Lower lobe of right lung (tissue), 2 donors: ENCODE results near the gene PHLDA3. TPM values are rescaled to one million over a fixed set of nuclear protein-coding genes. Genes with fewer than 3 reads are reported as not detected.

Source experiments
- ATAC-seq, 2 donors: fragments of 200-7000 bp; cut with Tn5 transposase; one replicate each; pipeline ENCODE4 v1.9.1; 2020 to 2022; ENCODE audit warnings: mild to moderate bottlenecking in 2 of 2, moderate library complexity in 2 of 2
- DNase-seq: peaks from one replicate; pipeline ENCODE4 v3.0.0-alpha.2; 2020
- H3K27ac ChIP-seq: fragments of 200-600 bp; one replicate; pipeline ENCODE4 v1.8.0; 2022
- H3K27me3 ChIP-seq: fragments of 200-600 bp; one replicate; pipeline ENCODE4 v1.8.0; 2022; ENCODE audit warnings: low read depth
- H3K36me3 ChIP-seq: fragments of 200-600 bp; one replicate; pipeline ENCODE4 v1.8.0; 2022; ENCODE audit warnings: mild to moderate bottlenecking
- H3K4me1 ChIP-seq: fragments of 200-600 bp; one replicate; pipeline ENCODE4 v1.8.0; 2022
- H3K4me3 ChIP-seq: fragments of 200-600 bp; one replicate; pipeline ENCODE4 v1.8.0; 2022; ENCODE audit warnings: mild to moderate bottlenecking
- H3K9me3 ChIP-seq: fragments of 200-600 bp; one replicate; pipeline ENCODE4 v1.8.0; 2022
- intact Hi-C: fragments of 100-400 bp; cut with DNase I; formaldehyde crosslinking; loops from one replicate; pipeline ENCODE4 v1.11.0; 2022
- total RNA-seq: library from RNA; stranded (reverse); fragmentation: NEBNext Ultra II Directional; extraction: Animal tissue kit (Norgen Biotek cat#: 25700); gene quantifications from one replicate; pipeline ENCODE4 v1.2.1, GENCODE V29; 2021
- TF ChIP-seq, protein P1 (sequence below): fragments of 200-600 bp; IDR thresholded peaks from one replicate; pipeline ENCODE4 v1.8.0; 2022; ENCODE audit warnings: antibody characterized with exemption, mild to moderate bottlenecking
- donor health status: DM: no; HTN: yes; CAD: no; lungs with severe emphysema.

PHLDA3 gene
- total RNA-seq, 1 donor from 2014 or later = 97.1 TPM

GRCh38 chr1:201488830-201489589 lies 20.0 kb upstream of the PHLDA3 start:
- Histone ChIP-seq H3K27ac (peak overlapping the region; percentile 62), H3K9me3 (no peaks in the 10 kb centered on the region), H3K4me1 (peaks cover 67% of the 10 kb centered on the region), H3K36me3 (peaks cover 65% of the 10 kb centered on the region), H3K4me3 (no peak overlapping the region), H3K27me3 (no peaks in the 10 kb centered on the region)
- DNase-seq (peak; percentile 75), ATAC-seq (peak; percentile 54 to 74)
- intact Hi-C loops = no loop called here
- TF ChIP-seq, protein P1, sequence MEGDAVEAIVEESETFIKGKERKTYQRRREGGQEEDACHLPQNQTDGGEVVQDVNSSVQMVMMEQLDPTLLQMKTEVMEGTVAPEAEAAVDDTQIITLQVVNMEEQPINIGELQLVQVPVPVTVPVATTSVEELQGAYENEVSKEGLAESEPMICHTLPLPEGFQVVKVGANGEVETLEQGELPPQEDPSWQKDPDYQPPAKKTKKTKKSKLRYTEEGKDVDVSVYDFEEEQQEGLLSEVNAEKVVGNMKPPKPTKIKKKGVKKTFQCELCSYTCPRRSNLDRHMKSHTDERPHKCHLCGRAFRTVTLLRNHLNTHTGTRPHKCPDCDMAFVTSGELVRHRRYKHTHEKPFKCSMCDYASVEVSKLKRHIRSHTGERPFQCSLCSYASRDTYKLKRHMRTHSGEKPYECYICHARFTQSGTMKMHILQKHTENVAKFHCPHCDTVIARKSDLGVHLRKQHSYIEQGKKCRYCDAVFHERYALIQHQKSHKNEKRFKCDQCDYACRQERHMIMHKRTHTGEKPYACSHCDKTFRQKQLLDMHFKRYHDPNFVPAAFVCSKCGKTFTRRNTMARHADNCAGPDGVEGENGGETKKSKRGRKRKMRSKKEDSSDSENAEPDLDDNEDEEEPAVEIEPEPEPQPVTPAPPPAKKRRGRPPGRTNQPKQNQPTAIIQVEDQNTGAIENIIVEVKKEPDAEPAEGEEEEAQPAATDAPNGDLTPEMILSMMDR = no peak

GRCh38 chr1:201487742-201488141 lies 18.8 kb upstream of the PHLDA3 start:
- no peaks in the 10 kb centered on the region for H3K9me3 ChIP-seq
- TF ChIP-seq, protein P1 = no peak
- no peak for DNase-seq
- intact Hi-C loops = no loop called here
- peaks cover 73% of the 10 kb centered on the region for H3K36me3 ChIP-seq
- H3K4me3 ChIP-seq = no peak overlapping the region
- H3K4me1 ChIP-seq = peaks cover 55% of the 10 kb centered on the region
- H3K27me3 ChIP-seq = no peaks in the 10 kb centered on the region
- H3K27ac ChIP-seq = no peak overlapping the region
- ATAC-seq = no peak

GRCh38 chr1:201486187-201486586 lies 17.2 kb upstream of the PHLDA3 start:
- H3K27me3 ChIP-seq = no peaks in the 10 kb centered on the region
- peaks cover 69% of the 10 kb centered on the region for H3K36me3 ChIP-seq
- TF ChIP-seq, protein P1 = no peak
- DNase-seq (no peak), ATAC-seq (no peak)
- H3K4me1 ChIP-seq = peaks cover 55% of the 10 kb centered on the region
- H3K9me3 ChIP-seq = no peaks in the 10 kb centered on the region
- intact Hi-C loops = no loop called here
- no peak overlapping the region for H3K27ac ChIP-seq
- H3K4me3 ChIP-seq = no peak overlapping the region

DNA sequence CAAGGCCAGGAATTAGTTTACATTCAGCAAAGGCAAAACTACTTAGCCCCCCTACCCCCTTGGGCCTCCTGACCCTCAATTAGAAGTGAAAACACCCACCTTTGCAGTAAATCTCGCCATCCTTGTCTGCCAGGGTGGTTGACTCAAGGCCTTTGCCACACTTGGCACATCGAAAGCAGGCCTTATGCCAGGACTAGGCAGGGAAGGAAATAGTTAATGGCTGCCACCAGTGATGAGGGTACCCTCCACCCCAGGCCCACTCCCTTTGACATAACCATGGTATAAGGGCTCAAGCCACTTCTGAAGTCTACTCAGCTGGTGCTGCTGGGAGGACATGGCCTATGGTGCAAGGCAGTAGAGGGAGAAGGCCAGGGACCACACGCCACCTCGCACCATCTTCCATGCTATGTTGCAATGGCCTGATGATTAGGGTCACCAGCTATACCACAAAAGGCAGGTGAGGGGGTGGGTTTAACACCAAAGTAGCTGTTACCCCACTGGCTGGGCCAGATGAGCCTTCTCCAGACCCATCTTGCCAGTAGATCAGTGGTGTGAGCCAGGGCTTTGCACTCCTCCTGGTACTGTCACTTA lies 16.3 kb upstream of the PHLDA3 start:
- peaks cover 55% of the 10 kb centered on the region for H3K4me1 ChIP-seq

DNA sequence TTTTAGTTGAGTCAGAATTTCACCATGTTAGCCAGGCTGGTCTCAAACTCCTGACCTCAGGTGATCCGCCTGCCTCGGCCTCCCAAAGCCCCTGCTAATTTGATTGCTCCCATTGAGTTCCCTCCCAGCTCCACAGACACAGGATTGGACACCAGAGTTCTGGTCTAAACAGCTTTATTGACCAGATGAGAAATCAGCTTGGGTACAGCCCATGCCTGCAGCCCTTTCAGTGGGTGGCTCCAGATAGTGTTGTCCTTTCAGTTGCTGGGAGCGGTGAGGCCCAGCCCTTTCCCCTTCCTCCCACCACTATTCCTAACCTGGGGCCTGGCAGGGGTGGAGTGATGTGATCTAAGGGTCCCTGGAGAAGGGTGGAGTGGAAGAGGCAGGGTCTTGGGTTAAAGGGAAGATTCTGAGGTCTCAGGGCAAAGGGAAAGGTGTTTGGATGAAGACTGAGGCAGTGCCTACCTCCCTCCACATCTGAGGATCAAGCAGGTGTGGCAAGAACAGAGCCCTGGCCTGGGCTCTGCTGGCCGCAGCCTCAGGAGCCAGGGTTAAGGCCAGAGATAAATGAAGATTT lies 14.5 kb upstream of the PHLDA3 start:
- H3K4me1 ChIP-seq = peaks cover 41% of the 10 kb centered on the region
- peaks cover 55% of the 10 kb centered on the region for H3K36me3 ChIP-seq
- intact Hi-C loops = loop anchor here (5.0 kb wide), 1 partner anchor 34 kb away; no protein-coding TSS in a partner anchor

More for the DNA sequence above, 16.3 kb upstream of the PHLDA3 start:
- intact Hi-C loops = no loop called here
- Histone ChIP-seq H3K27ac (no peak overlapping the region), H3K4me3 (no peak overlapping the region), H3K9me3 (no peaks in the 10 kb centered on the region), H3K36me3 (peaks cover 63% of the 10 kb centered on the region), H3K27me3 (no peaks in the 10 kb centered on the region)
- DNase-seq (no peak), ATAC-seq (no peak)
- TF ChIP-seq, protein P1 = no peak

More for the DNA sequence above, 14.5 kb upstream of the PHLDA3 start:
- Histone ChIP-seq H3K4me3 (no peak overlapping the region), H3K27me3 (no peaks in the 10 kb centered on the region), H3K27ac (no peak overlapping the region), H3K9me3 (no peaks in the 10 kb centered on the region)
- DNase-seq (no peak), ATAC-seq (no peak)
- TF ChIP-seq, protein P1 = no peak
